Neural progenitor cell (in vitro differentiated cells): Measurements from ENCODE around the gene CCNB1. TPM values are rescaled to one million over a fixed set of nuclear protein-coding genes. Genes with fewer than 3 reads are reported as not detected.

Experiments used
- DNase-seq: peaks from one replicate; pipeline ENCODE4 v3.0.0-alpha.2; 2016; ENCODE audit warnings: low spot score
- H2AFZ ChIP-seq: fragments of 200-600 bp; sonication (generic); replicated peaks from 2 replicates; pipeline ENCODE4 v1.6.1; 2016; ENCODE audit warnings: antibody characterized with exemption
- H3F3A ChIP-seq: fragments of 200-600 bp; sonication (generic); 2 replicates; pipeline ENCODE4 v1.6.1; 2016; ENCODE audit warnings: antibody characterized with exemption, low read depth
- H3K27ac ChIP-seq: fragments of 200-600 bp; sonication (generic); 2 replicates; pipeline ENCODE4 v1.5.1; 2016; ENCODE audit warnings: mild to moderate bottlenecking
- H3K27me3 ChIP-seq: fragments of 200-600 bp; sonication (generic); 2 replicates; pipeline ENCODE4 v1.6.1; 2016; ENCODE audit warnings: mild to moderate bottlenecking, moderate library complexity
- H3K36me3 ChIP-seq: fragments of 200-600 bp; sonication (generic); 2 replicates; pipeline ENCODE4 v1.5.1; 2016
- H3K4me1 ChIP-seq: fragments of 200-600 bp; sonication (generic); 2 replicates; pipeline ENCODE4 v1.6.1; 2016; ENCODE audit warnings: mixed run types
- H3K4me2 ChIP-seq: fragments of 200-600 bp; sonication (generic); 2 replicates; pipeline ENCODE4 v1.6.1; 2016
- H3K4me3 ChIP-seq: fragments of 200-600 bp; sonication (generic); 2 replicates; pipeline ENCODE4 v1.5.1; 2016
- H3K79me2 ChIP-seq: fragments of 200-600 bp; sonication (generic); 2 replicates; pipeline ENCODE4 v1.6.1; 2016; ENCODE audit warnings: low read depth
- H3K9ac ChIP-seq: fragments of 200-600 bp; sonication (generic); 2 replicates; pipeline ENCODE4 v1.6.1; 2016
- H3K9me3 ChIP-seq: fragments of 200-600 bp; sonication (generic); 2 replicates; pipeline ENCODE4 v1.5.1; 2016; ENCODE audit warnings: low read depth
- H4K20me1 ChIP-seq: fragments of 200-600 bp; sonication (generic); 2 replicates; pipeline ENCODE4 v1.6.1; 2016; ENCODE audit warnings: low read depth
- H3K27ac Mint-ChIP-seq: 3 replicates; pipeline ENCODE4 v1.8.0; 2021; ENCODE audit warnings: mixed read lengths
- H3K27me3 Mint-ChIP-seq: 2 replicates; pipeline ENCODE4 v1.8.0; 2022; ENCODE audit warnings: low read depth, mild to moderate bottlenecking, inconsistent platforms, moderate library complexity, mixed read lengths; ENCODE audit not compliant: insufficient read depth
- H3K36me3 Mint-ChIP-seq: 3 replicates; pipeline ENCODE4 v1.8.0; 2021; ENCODE audit warnings: mixed read lengths
- H3K4me1 Mint-ChIP-seq: 3 replicates; pipeline ENCODE4 v1.8.0; 2021; ENCODE audit warnings: mixed read lengths
- H3K4me3 Mint-ChIP-seq: 3 replicates; pipeline ENCODE4 v1.8.0; 2021; ENCODE audit warnings: mild to moderate bottlenecking, moderate library complexity, mixed read lengths
- H3K9me3 Mint-ChIP-seq: 3 replicates; pipeline ENCODE4 v1.8.0; 2020; ENCODE audit warnings: mixed read lengths
- CTCF ChIP-seq: fragments of 200-600 bp; sonication (generic); IDR thresholded peaks from 2 replicates; pipeline ENCODE4 v1.5.1; 2017; ENCODE audit warnings: antibody characterized with exemption, mild to moderate bottlenecking
- EZH2 ChIP-seq: fragments of 200-600 bp; sonication (generic); IDR thresholded peaks from 2 replicates; pipeline ENCODE4 v1.6.1; 2017; ENCODE audit warnings: antibody characterized with exemption, mild to moderate bottlenecking, moderate library complexity
- EZH2phosphoT487 ChIP-seq: fragments of 200-600 bp; sonication (generic); IDR thresholded peaks from 2 replicates; pipeline ENCODE4 v1.6.1; 2017; ENCODE audit warnings: antibody characterized with exemption
- total RNA-seq: library from RNA; depleted of rRNA; stranded (reverse); fragments of >200 nt; gene quantifications from 2 replicates; pipeline ENCODE4 v1.2.3, GENCODE V29; 2015; ENCODE audit warnings: low replicate concordance

CCNB1 gene
- total RNA-seq, 1 donor from 2014 or later, result 408 TPM

- Histone ChIP-seq H3K27me3 (no peaks in the 10 kb centered on the region), H3K4me3 (no peak overlapping the region), H3K79me2 (no peaks in the 10 kb centered on the region), H3F3A (peaks cover 17% of the 10 kb centered on the region), H3K36me3 (peaks cover 3% of the 10 kb centered on the region), H3K9ac (no peak overlapping the region), H3K27ac (no peak overlapping the region), H2AFZ (no peak overlapping the region), H3K4me1 (no peaks in the 10 kb centered on the region), H3K4me2 (no peak overlapping the region), H3K9me3 (no peaks in the 10 kb centered on the region), H4K20me1 (no peaks in the 10 kb centered on the region)
- Mint-ChIP-seq H3K36me3 (peaks cover 12% of the 10 kb centered on the region), H3K4me1 (no peaks in the 10 kb centered on the region), H3K27me3 (peaks cover 4% of the 10 kb centered on the region), H3K4me3 (no peak overlapping the region), H3K27ac (no peak overlapping the region), H3K9me3 (no peaks in the 10 kb centered on the region)
- DNase-seq, result no peak
- TF ChIP-seq EZH2 (no peak), EZH2phosphoT487 (no peak)
Observed at GRCh38 chr5:69212022-69212421, 45.1 kb downstream of the CCNB1 start.

- DNase-seq, result no peak
- TF ChIP-seq EZH2phosphoT487, result no peak
- TF ChIP-seq CTCF, result no peak
- no peak for TF ChIP-seq EZH2
- H3K36me3 Mint-ChIP-seq, result peaks cover 12% of the 10 kb centered on the region
- Histone ChIP-seq H3K36me3 (peaks cover 3% of the 10 kb centered on the region), H3K9ac (no peak overlapping the region), H3K4me3 (no peak overlapping the region), H4K20me1 (no peaks in the 10 kb centered on the region), H3K27ac (no peak overlapping the region), H2AFZ (no peak overlapping the region), H3K4me1 (no peaks in the 10 kb centered on the region), H3K27me3 (no peaks in the 10 kb centered on the region), H3K4me2 (no peak overlapping the region), H3K79me2 (peaks cover 6% of the 10 kb centered on the region), H3F3A (peaks cover 27% of the 10 kb centered on the region), H3K9me3 (no peaks in the 10 kb centered on the region)
- no peak overlapping the region for H3K4me3 Mint-ChIP-seq
- H3K27me3 Mint-ChIP-seq, result peaks cover 4% of the 10 kb centered on the region
- no peaks in the 10 kb centered on the region for H3K9me3 Mint-ChIP-seq
- no peak overlapping the region for H3K27ac Mint-ChIP-seq
- H3K4me1 Mint-ChIP-seq, result peaks cover 2% of the 10 kb centered on the region
Observed at GRCh38 chr5:69213513-69214215, 46.7 kb downstream of the CCNB1 start.

DNA sequence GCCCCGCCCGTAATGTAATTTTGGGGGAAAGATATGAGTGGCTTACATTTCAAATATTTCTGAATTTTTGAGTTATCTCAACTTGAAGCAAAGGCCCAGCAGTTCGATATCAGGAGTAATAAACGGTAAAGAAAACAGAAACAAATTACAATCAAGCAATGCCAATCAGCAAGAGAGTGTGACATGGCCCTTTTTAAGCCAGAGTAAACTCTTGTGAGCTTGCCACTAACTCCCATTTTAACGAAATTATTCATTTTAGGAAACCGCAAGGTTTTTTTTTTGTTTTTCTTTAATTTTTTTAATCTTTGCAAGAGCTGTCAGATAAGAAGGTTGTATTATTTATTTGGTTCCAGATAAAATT, 50.2 kb downstream of the CCNB1 start:
- Mint-ChIP-seq H3K36me3 (peaks cover 11% of the 10 kb centered on the region), H3K4me1 (peaks cover 7% of the 10 kb centered on the region), H3K9me3 (peaks cover 3% of the 10 kb centered on the region), H3K27ac (no peak overlapping the region), H3K4me3 (peak overlapping the region; percentile 100), H3K27me3 (peaks cover 4% of the 10 kb centered on the region)
- no peaks in the 10 kb centered on the region for H3K4me1 ChIP-seq
- no peak for TF ChIP-seq CTCF
- TF ChIP-seq EZH2phosphoT487, result no peak
- no peak for TF ChIP-seq EZH2
- H3K4me3 ChIP-seq, result peak overlapping the region; percentile 73
- peak overlapping the region; percentile 79 for H3K4me2 ChIP-seq
- no peak overlapping the region for H3K9ac ChIP-seq
- H3K9me3 ChIP-seq, result no peaks in the 10 kb centered on the region
- no peak for DNase-seq
- H3F3A ChIP-seq, result peaks cover 22% of the 10 kb centered on the region
- H2AFZ ChIP-seq, result peak overlapping the region; percentile 91
- no peaks in the 10 kb centered on the region for H3K27me3 ChIP-seq
- no peak overlapping the region for H3K27ac ChIP-seq
- H3K79me2 ChIP-seq, result peaks cover 28% of the 10 kb centered on the region
- H3K36me3 ChIP-seq, result peaks cover 5% of the 10 kb centered on the region
- no peaks in the 10 kb centered on the region for H4K20me1 ChIP-seq
